ENCODE measurements around the gene ISCU. TPM values are rescaled to one million over a fixed set of nuclear protein-coding genes. Genes with fewer than 3 reads are reported as not detected.

The ISCU gene
- total and polyA plus RNA-seq, 8 donors: 83.3 to 256 (median 165) TPM

- H3K27ac ChIP-seq: no peak overlapping the region
- H3K27me3 ChIP-seq: no peaks in the 10 kb centered on the region
- intact Hi-C loops (cut with DNase I; ENCODE audit: low total_unique reads): no loop called here
- no peak overlapping the region for H3K4me3 ChIP-seq
- H3K4me1 ChIP-seq: no peaks in the 10 kb centered on the region
- no peaks in the 10 kb centered on the region for H3K36me3 ChIP-seq
- 59 to 94% (median 63%) methylated on average over 6 of the region's 6 CpGs for WGBS, 5 donors
- no peaks in the 10 kb centered on the region for H3K9me3 ChIP-seq
- TF ChIP-seq POLR2A (IDR thresholded peaks at IDR 0.05) (no peak), CTCF (IDR thresholded peaks at IDR 0.05) (no peak), EP300 (IDR thresholded peaks at IDR 0.05) (no peak), POLR2AphosphoS5 (IDR thresholded peaks at IDR 0.05) (no peak)
- DNase-seq: no peak
Observed at GRCh38 chr12:108576660-108577234, 14.4 kb downstream of the ISCU start.

DNA sequence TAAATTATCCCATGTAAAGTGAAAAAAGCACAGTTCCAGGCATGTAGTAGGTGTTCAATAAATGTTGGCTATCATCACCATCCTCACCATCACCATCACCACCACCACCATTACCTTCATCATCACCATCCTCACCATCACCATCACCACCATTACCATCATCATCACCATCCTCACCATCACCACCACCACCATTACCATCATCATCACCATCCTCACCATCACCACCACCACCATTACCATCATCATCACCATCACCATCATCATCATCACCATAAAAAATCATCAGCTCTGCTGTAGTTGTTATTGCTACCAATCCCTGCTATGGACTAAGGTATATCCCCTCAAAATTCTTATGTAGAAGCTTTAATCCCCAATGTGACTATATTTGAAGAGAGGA lies 15.1 kb downstream of the ISCU start:
- H3K27ac ChIP-seq: no peak overlapping the region
- no peaks in the 10 kb centered on the region for H3K4me1 ChIP-seq
- TF ChIP-seq POLR2A (IDR thresholded peaks at IDR 0.05): no peak
- TF ChIP-seq CTCF (IDR thresholded peaks at IDR 0.05): no peak
- intact Hi-C loops (cut with DNase I; ENCODE audit: low total_unique reads): no loop called here
- no peak for DNase-seq
- H3K27me3 ChIP-seq: no peaks in the 10 kb centered on the region
- H3K36me3 ChIP-seq: no peaks in the 10 kb centered on the region
- no peaks in the 10 kb centered on the region for H3K9me3 ChIP-seq
- no peak overlapping the region for H3K4me3 ChIP-seq

- intact Hi-C loops (cut with DNase I; ENCODE audit: low total_unique reads): no loop called here
- Histone ChIP-seq H3K9me3 (no peaks in the 10 kb centered on the region), H3K36me3 (no peaks in the 10 kb centered on the region), H3K4me1 (no peaks in the 10 kb centered on the region), H3K27ac (no peak overlapping the region), H3K4me3 (no peak overlapping the region), H3K27me3 (no peaks in the 10 kb centered on the region)
- 66 to 100% (median 96%) methylated on average over 2 of the region's 2 CpGs for WGBS, 5 donors
- TF ChIP-seq POLR2AphosphoS5 (IDR thresholded peaks at IDR 0.05) (no peak), EP300 (IDR thresholded peaks at IDR 0.05) (no peak), CTCF (IDR thresholded peaks at IDR 0.05) (no peak), POLR2A (IDR thresholded peaks at IDR 0.05) (no peak)
- DNase-seq: no peak
Observed at GRCh38 chr12:108578264-108578663, 15.9 kb downstream of the ISCU start.

- Histone ChIP-seq H3K36me3 (no peaks in the 10 kb centered on the region), H3K4me1 (no peaks in the 10 kb centered on the region), H3K4me3 (no peak overlapping the region), H3K27ac (no peak overlapping the region), H3K9me3 (no peaks in the 10 kb centered on the region), H3K27me3 (no peaks in the 10 kb centered on the region)
- intact Hi-C loops (cut with DNase I; ENCODE audit: low total_unique reads): no loop called here
- TF ChIP-seq POLR2A (IDR thresholded peaks at IDR 0.05) (no peak), POLR2AphosphoS5 (IDR thresholded peaks at IDR 0.05) (no peak), EP300 (IDR thresholded peaks at IDR 0.05) (no peak), CTCF (IDR thresholded peaks at IDR 0.05) (no peak)
- WGBS, 5 donors: 87 to 95% (median 92%) methylated on average over 3 of the region's 3 CpGs
- DNase-seq: no peak
Observed at GRCh38 chr12:108578813-108579212, 16.4 kb downstream of the ISCU start.

Data from stomach (tissue), 9 donors.